ENCODE measurements around the gene LPAR5. TPM values are rescaled to one million over a fixed set of nuclear protein-coding genes. Genes with fewer than 3 reads are reported as not detected.
"Not testable (repeated sequence)": the region's sequence is repeated elsewhere in the genome, so short reads cannot be mapped to it uniquely, and the experiment has no call there.

The LPAR5 gene
- total RNA-seq, 1 experiment from 2014 or later, result not detected

DNA sequence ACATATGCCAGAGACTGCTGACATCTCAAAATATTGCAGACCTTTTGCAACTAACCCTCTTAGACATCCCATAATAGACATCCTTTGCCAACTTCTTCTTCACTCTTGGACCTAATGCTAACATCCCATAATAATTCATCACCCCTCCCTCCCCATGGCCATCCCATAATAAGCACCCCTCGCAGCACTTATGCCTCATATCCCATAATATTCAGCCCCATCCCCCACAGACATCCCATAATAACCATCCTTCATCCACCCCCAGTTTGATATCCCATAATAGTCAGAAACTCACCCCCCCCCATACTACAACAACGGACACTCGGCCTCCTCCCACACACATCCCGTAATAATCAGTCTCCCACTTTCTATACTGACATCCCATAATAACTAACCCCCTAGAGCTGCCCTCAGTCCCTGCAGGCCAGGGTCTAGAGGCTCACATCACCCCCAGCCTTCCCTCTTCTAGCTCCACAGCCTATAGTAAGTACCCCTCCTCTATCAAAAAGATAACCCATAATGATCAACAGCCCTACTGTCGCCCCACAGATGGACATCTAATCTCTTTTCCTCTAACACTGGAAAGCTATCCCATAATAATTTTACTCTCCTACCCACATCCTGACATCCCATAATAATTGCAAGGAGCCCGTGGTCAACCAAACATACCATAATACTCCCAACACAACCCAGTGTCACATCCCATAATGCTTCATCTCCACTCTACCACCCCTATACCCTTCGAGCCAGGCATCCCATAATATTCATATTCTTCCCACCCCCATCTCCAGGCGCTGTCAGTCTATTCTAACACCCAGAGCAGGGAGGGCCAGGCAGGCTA lies 27.8 kb downstream of the LPAR5 start:
- peak; percentile 76 for DNase-seq (ENCODE audit: low read depth)

- peak; percentile 57 for DNase-seq (ENCODE audit: low read depth)
Measured at GRCh38 chr12:6606331-6607131, 29.2 kb downstream of the LPAR5 start.

- peak; percentile 59 for DNase-seq (ENCODE audit: low read depth)
Measured at GRCh38 chr12:6605421-6606330, 30.1 kb downstream of the LPAR5 start.

DNA sequence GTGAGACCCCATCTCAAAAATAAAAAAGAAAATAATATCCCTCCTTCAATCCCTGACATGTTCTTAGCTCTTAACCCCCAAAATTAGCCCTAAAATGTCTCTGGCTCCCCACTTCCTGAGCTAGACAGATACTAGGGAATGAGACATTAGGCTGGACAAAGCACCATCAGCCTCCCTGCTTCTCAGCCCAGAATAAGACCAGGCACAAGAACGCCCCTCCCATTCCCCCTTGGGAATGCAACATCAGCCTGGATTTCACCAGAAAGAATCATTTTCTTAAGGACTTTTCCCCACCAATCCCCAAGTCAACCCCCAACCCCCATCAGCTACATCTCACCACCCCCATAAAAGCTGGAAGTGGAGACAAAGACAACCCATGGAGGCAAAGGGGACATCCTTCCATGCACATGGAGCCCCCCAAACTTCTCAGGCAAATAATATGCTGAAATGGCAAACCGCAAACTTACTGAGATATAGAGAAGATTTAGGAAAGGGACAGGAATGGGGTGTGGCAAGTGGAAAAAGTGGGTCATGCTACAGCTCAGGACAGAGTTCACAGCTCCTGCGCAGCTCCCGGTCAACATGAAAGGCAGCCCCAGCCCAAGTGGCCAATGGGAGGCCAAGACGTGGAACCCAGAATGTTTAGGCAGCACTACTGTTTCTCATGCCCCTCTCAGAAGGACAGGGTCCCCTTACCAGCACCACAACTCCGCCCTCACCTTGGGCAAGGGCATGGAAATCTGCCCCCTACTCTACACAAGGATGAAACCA lies 31.3 kb downstream of the LPAR5 start:
- DNase-seq (ENCODE audit: low read depth), result no peak

DNA sequence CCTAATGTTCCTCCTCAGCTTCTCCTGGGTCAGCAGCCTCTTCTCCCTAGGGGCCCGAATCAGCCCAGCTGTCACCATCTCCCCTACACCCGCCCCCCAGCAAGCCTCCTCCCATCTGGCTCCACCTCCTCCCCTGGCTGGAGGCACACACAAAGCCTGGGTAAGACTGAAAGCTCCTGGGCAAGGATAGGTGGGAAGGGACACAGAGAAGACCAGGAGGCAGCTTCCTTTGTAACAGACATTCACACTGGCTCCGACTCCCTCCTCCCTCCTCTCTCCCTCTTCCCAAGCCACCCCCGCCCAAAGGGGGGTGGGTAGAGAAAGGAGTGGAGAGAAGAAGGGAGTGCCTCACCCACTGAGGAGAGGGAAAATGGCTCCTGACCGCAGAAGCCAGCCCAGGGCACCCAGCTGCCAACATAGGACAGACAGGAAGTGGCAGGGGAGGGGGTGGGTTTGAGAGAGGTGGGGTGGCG lies 32.6 kb downstream of the LPAR5 start:
- DNase-seq (ENCODE audit: low read depth), result peak; percentile 26

GRCh38 chr12:6602526-6602925 lies 33.2 kb downstream of the LPAR5 start:
- DNase-seq (ENCODE audit: low read depth), result no peak

GRCh38 chr12:6595673-6596072 lies 40.1 kb downstream of the LPAR5 start:
- not testable (repeated sequence) for DNase-seq (ENCODE audit: low read depth)

GRCh38 chr12:6592087-6592486 lies 43.7 kb downstream of the LPAR5 start:
- no peak for DNase-seq (ENCODE audit: low read depth)

GRCh38 chr12:6586569-6586968 lies 49.2 kb downstream of the LPAR5 start:
- DNase-seq (ENCODE audit: low read depth), result not testable (repeated sequence)

DNA sequence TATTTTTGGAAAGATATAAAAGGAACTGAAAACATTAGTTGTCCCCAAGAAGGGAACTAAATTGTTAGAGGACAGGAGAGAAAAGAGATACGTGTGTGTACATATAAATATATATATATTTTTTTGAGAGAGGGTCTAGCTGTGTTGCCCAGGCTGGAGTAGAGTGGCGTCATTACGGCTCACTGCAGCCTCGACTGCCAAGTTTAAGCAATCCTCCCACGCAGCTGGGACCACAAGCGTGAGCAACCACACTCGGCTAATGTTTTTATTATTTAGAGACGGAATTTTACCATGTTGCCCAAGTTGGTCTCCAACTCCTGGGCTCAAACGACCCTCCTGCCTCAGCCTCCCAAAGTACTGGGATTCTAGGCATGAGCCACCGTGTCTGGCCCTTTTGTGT lies 51.5 kb downstream of the LPAR5 start:
- no peak for DNase-seq (ENCODE audit: low read depth)

DNA sequence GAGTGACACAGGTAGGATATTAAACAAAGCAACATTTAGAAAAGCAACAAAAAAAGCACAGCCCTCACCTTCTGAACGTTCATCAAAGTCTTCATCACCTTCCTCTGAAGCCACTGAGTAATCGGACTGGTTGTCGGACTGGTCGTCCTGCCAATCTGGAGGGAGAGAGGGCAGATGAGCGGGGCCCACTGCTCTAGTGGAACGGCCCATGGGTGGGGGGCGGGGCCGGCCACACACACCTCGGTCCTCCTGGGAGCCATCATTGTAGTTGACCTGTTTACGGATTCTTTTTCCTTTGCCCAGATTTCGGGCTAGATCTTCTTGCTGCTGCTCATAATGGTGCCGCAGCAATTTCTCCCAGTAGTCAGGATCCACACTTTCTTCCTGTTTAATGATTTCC lies 52.8 kb downstream of the LPAR5 start:
- no peak for DNase-seq (ENCODE audit: low read depth)

DNA sequence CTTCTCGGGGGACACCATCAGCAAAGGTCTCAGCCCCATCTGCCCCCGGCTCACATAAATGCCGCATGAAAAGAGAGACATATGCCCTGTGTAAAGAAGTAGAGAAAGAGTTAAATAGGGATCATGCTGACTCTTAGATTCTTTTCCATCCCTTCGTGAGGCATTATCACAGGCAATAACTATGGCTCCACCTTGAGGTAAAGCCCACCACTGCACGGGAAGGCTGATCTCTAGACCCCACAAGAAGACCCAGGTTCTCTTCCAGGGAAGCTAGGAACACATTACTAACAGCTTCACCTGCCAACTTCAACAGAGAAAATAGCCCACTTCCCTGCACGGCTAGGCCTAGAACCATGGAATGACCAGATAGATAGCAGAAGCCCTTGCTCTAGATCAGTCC lies 53.6 kb downstream of the LPAR5 start:
- DNase-seq (ENCODE audit: low read depth), result no peak

- no peak for DNase-seq (ENCODE audit: low read depth)
Measured at GRCh38 chr12:6575648-6576047, 60.1 kb downstream of the LPAR5 start.

GRCh38 chr12:6574576-6575295 lies 61.0 kb downstream of the LPAR5 start:
- DNase-seq (ENCODE audit: low read depth), result no peak

GRCh38 chr12:6573001-6573400 lies 62.8 kb downstream of the LPAR5 start:
- no peak for DNase-seq (ENCODE audit: low read depth)

GRCh38 chr12:6570264-6570887 lies 65.4 kb downstream of the LPAR5 start:
- DNase-seq (ENCODE audit: low read depth), result peak; percentile 49

DNA sequence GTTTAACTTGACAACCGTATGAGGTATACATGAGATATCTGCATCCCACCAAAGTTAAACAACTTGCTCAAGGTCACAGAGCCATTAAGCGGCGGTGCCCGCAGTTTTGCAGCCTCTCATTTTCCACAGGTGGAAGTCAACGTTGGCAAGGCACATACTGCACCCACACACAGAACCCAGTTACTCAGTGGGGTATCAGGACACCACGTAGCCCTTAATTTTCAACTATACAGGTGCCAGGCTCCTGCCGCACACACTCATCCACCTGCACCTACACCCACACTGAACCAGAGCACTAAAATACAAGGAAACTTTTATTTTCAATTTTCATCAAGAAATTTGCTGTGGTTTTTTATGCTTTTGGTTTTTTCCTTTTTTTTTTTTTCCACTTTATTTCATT lies 66.0 kb downstream of the LPAR5 start:
- DNase-seq (ENCODE audit: low read depth), result no peak

DNA sequence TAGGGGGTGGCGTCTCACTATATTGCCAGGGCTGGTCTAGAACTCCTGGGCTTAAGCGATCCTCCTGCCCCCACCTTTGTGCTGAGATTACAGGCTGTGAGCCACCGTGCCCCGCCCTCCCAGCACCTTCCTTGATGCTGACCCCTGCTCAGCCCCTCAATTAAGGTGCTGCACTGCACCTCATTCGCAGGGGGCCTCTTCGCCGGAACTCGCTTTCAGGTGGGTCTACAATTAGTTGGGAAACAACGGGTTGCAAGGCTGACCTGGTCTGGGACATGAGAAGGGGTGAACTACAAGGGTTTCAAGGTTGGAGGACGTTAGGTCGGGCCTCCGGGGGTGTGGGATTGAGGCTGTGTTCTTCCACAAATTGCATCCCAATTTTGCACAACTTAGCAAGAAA lies 66.4 kb downstream of the LPAR5 start:
- DNase-seq (ENCODE audit: low read depth), result no peak

Measured in M059J (cell line).